ENCODE measurements around the gene KASH5. TPM values are rescaled to one million over a fixed set of nuclear protein-coding genes. Genes with fewer than 3 reads are reported as not detected.
"Not testable (repeated sequence)": the region's sequence is repeated elsewhere in the genome, so short reads cannot be mapped to it uniquely, and the experiment has no call there.

KASH5 gene
- polyA plus RNA-seq, 3 donors from 2014 or later, result not detected

DNA sequence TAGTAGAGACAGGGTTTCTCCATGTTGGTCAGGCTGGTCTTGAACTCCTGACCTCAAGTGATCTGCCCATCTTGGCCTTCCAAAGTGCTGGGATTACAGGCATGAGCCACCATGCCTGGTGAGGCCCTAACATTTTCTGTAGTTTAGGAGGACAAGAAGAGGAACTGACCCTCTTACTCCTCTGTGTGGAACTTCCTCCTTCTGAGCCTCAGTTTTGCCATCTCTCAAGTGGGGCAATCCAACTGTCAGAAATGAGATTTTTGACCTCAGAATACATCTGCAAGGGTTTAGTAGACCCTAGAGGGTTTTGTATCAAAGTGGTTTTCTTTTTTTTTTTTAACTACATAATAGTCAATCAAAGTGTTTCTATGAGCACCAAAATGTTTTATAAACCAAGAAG is 21.9 kb upstream of the KASH5 start:
- H3K27ac Mint-ChIP-seq, result no peak overlapping the region
- peaks cover 3 to 11% of the 10 kb centered on the region in 2 donors for H3K4me1 Mint-ChIP-seq
- no peak for DNase-seq
- H3K9me3 Mint-ChIP-seq, result peaks cover 0 to 16% (median 3%) of the 10 kb centered on the region in 6 donors
- H3K36me3 Mint-ChIP-seq, result no peaks in the 10 kb centered on the region
- peaks cover 4 to 9% (median 8%) of the 10 kb centered on the region in 3 donors for H3K27me3 Mint-ChIP-seq (ENCODE audit: low read depth in 3 of 3)
- H3K4me3 Mint-ChIP-seq, result no peak overlapping the region

DNA sequence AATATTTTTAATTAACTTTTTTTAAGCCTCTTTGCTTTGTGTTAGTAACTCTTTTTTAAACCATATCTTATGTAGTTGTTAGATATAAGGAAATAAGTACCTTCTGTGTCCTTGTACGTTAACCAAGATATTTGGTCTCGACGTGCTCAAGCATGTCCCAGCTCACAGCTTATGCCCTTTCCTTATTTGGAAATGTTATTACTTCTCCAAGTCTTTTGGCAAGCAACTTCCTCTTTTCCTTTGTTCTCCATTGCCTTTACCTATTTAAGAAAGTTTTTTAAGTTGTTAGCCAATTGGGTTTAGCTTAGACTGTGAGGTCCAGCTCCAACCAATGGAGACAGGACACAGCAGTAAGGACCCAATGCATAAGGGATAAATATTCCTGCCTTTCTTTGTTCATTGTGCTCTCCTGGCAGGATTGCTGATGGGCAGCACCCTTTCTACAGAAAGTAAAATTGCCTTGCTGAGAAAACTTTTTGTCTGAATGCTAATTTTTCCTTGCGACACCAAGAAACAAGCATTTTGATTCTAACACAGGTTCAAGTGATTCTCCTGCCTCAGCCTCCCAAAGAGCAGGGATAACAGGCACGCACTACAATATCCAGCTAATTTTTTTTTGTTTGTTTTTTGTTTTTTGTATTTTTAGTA is 19.2 kb upstream of the KASH5 start:
- H3K36me3 Mint-ChIP-seq, result no peaks in the 10 kb centered on the region
- no peak for DNase-seq
- H3K27ac Mint-ChIP-seq, result no peak overlapping the region
- peaks cover 0 to 16% (median 3%) of the 10 kb centered on the region in 6 donors for H3K9me3 Mint-ChIP-seq
- H3K4me3 Mint-ChIP-seq, result no peak overlapping the region
- H3K4me1 Mint-ChIP-seq, result peaks cover 0 to 4% of the 10 kb centered on the region in 2 donors
- peaks cover 2 to 9% (median 7%) of the 10 kb centered on the region in 3 donors for H3K27me3 Mint-ChIP-seq (ENCODE audit: low read depth in 3 of 3)

- no peaks in the 10 kb centered on the region for H3K36me3 Mint-ChIP-seq
- H3K4me3 Mint-ChIP-seq, result no peak overlapping the region
- H3K27ac Mint-ChIP-seq, result no peak overlapping the region
- no peaks in the 10 kb centered on the region for H3K4me1 Mint-ChIP-seq
- no peak for DNase-seq
- H3K27me3 Mint-ChIP-seq (ENCODE audit: low read depth in 3 of 3), result peaks cover 2 to 3% (median 2%) of the 10 kb centered on the region in 3 donors
- peaks cover 0 to 16% (median 3%) of the 10 kb centered on the region in 6 donors for H3K9me3 Mint-ChIP-seq
Observed at GRCh38 chr19:49371184-49371583, 16.9 kb upstream of the KASH5 start.

- not testable (repeated sequence) for H3K36me3 Mint-ChIP-seq; H3K27ac Mint-ChIP-seq; DNase-seq; H3K4me1 Mint-ChIP-seq; H3K27me3 Mint-ChIP-seq (ENCODE audit: low read depth in 3 of 3); H3K4me3 Mint-ChIP-seq
- peaks cover 0 to 16% (median 3%) of the 10 kb centered on the region in 6 donors for H3K9me3 Mint-ChIP-seq
Observed at GRCh38 chr19:49373174-49373573, 14.9 kb upstream of the KASH5 start.

DNA sequence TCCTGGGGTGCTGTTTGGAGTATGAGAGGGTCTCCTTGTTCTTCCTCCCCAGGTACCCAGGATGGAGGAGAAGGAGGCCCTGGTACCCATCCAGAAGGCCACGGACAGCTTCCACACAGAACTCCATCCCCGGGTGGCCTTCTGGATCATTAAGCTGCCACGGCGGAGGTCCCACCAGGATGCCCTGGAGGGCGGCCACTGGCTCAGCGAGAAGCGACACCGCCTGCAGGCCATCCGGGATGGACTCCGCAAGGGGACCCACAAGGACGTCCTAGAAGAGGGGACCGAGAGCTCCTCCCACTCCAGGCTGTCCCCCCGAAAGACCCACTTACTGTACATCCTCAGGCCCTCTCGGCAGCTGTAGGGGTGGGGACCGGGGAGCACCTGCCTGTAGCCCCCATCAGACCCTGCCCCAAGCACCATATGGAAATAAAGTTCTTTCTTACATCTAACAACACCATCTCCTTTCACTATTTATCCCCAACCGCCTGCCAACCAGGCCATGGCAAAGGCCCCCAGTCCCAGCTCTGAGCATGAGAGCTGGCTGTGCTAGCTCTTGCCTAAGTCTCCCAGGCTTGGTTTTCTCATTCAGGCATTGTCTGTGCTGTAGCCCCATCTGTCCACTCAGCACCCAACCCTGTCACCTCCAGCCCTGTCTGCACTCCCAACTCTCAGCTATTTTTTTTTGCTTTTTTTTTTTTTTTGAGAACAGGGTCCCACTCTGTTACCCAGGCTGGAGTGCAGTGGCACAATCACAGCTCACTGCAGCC is 13.2 kb upstream of the KASH5 start:
- no peak overlapping the region for H3K4me3 Mint-ChIP-seq
- H3K4me1 Mint-ChIP-seq, result no peaks in the 10 kb centered on the region
- H3K27me3 Mint-ChIP-seq (ENCODE audit: low read depth in 3 of 3), result peaks cover 2% of the 10 kb centered on the region in 3 donors
- DNase-seq, result no peak
- H3K36me3 Mint-ChIP-seq, result no peaks in the 10 kb centered on the region
- H3K9me3 Mint-ChIP-seq, result peaks cover 0 to 6% (median 0%) of the 10 kb centered on the region in 6 donors
- peak overlapping the region in 1 of 6 donors; percentile 22 for H3K27ac Mint-ChIP-seq

DNA sequence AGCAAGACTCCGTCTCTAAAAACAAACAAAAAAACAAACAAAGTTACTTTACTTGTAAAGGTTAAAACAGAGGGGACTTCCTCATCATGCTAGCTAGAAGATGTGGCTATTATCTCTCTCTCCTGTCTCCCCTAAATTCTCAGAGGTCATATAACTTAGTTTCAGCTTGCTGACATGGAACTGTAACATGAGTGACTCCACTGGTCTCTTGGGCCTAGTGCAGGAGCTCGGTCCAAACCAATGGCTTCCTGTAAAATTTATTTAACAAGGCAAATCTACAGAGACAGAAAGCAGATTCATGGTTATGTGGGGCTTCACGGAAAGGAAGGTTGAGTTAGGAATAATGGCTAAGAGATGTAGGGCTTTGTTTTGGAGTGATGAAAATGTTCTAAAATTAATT is 9.5 kb upstream of the KASH5 start:
- no peak overlapping the region for H3K27ac Mint-ChIP-seq
- peaks cover 0 to 8% (median 4%) of the 10 kb centered on the region in 3 donors for H3K36me3 Mint-ChIP-seq
- no peaks in the 10 kb centered on the region for H3K4me1 Mint-ChIP-seq
- H3K9me3 Mint-ChIP-seq, result peaks cover 5 to 17% (median 8%) of the 10 kb centered on the region in 6 donors
- no peak overlapping the region for H3K4me3 Mint-ChIP-seq
- peaks cover 0 to 5% (median 3%) of the 10 kb centered on the region in 3 donors for H3K27me3 Mint-ChIP-seq (ENCODE audit: low read depth in 3 of 3)
- DNase-seq, result no peak

DNA sequence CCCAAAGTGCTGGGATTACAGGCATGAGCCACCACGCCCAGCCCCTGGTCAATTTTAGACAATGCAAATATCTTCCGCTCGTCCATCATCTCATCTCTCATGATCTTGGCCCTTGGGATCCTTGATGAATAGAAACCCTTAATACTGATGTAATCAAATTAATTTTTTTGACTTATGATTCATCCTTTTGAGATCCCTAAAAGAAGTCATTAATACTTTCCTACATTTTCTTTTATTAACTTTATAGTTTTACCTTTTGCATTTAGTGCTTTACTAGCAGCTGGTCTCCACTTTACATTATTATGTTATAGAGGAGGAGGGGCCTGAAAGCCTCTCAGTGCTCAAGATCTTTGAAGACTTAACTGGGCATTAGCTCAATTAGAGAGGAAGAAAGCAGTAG is 7.7 kb upstream of the KASH5 start:
- DNase-seq, result no peak
- peaks cover 0 to 8% (median 7%) of the 10 kb centered on the region in 3 donors for H3K27me3 Mint-ChIP-seq (ENCODE audit: low read depth in 3 of 3)
- no peaks in the 10 kb centered on the region for H3K4me1 Mint-ChIP-seq
- no peak overlapping the region for H3K27ac Mint-ChIP-seq
- no peak overlapping the region for H3K4me3 Mint-ChIP-seq
- peaks cover 5 to 17% (median 8%) of the 10 kb centered on the region in 6 donors for H3K9me3 Mint-ChIP-seq
- H3K36me3 Mint-ChIP-seq, result peaks cover 0 to 8% (median 4%) of the 10 kb centered on the region in 3 donors

GRCh38 chr19:49382639-49383038 is 5.4 kb upstream of the KASH5 start:
- Mint-ChIP-seq H3K9me3 (peaks cover 5 to 17% (median 8%) of the 10 kb centered on the region in 6 donors), H3K4me1 (peaks cover 0 to 6% of the 10 kb centered on the region in 2 donors), H3K36me3 (peaks cover 0 to 8% (median 4%) of the 10 kb centered on the region in 3 donors), H3K27ac (no peak overlapping the region), H3K4me3 (no peak overlapping the region), H3K27me3 (ENCODE audit: low read depth in 3 of 3) (peaks cover 0 to 8% (median 7%) of the 10 kb centered on the region in 3 donors)
- DNase-seq, result no peak

DNA sequence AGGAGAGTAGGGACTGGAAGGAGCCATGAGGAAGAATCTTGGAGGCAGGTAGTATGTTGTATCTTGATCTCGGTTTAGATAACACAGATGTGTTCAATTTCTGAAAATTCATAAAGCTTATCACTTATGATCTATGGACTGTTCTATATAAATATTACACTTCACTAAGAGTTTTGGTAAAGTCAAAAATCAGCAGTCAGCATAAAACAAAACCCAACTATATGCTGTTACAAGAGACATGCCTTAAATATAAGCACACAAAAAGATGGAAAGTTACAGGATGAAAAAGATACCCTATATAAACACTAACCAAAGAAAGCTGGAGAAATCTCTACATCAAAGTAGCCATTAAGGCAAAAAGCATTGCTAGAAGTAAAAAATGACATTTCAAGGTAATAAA is 4.5 kb upstream of the KASH5 start:
- peak overlapping the region in 1 of 6 donors; percentile 1 for H3K27ac Mint-ChIP-seq
- H3K36me3 Mint-ChIP-seq, result peaks cover 0 to 8% (median 4%) of the 10 kb centered on the region in 3 donors
- H3K9me3 Mint-ChIP-seq, result peaks cover 5 to 17% (median 8%) of the 10 kb centered on the region in 6 donors
- H3K4me3 Mint-ChIP-seq, result no peak overlapping the region
- peaks cover 4 to 15% of the 10 kb centered on the region in 2 donors for H3K4me1 Mint-ChIP-seq
- peaks cover 4 to 12% (median 10%) of the 10 kb centered on the region in 3 donors for H3K27me3 Mint-ChIP-seq (ENCODE audit: low read depth in 3 of 3)
- no peak for DNase-seq

DNA sequence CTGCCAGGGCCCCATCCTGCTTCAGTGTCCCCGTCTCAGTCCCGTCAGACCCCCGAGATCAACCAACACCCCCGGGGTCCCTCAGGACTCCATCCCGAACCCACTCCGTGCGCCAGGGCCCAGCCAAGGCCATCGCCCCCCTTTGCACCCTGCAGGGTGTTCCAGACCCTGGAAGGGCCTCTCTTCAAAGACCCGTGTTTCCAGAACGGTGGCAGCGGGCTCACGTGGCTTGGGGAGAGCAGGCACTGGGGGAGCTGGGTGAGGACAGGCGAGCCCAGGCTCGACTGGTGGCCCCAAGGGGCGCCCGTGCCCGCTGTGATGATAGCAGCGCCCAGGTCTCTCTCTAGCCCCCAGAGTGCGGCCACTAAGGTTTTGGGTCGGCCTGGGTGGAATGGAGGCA is 1.4 kb downstream of the KASH5 start:
- Mint-ChIP-seq H3K36me3 (no peaks in the 10 kb centered on the region), H3K27ac (no peak overlapping the region), H3K9me3 (no peaks in the 10 kb centered on the region), H3K27me3 (ENCODE audit: low read depth in 3 of 3) (peaks cover 7 to 21% (median 8%) of the 10 kb centered on the region in 3 donors), H3K4me3 (no peak overlapping the region), H3K4me1 (peaks cover 18 to 34% of the 10 kb centered on the region in 2 donors)
- DNase-seq, result no peak

DNA sequence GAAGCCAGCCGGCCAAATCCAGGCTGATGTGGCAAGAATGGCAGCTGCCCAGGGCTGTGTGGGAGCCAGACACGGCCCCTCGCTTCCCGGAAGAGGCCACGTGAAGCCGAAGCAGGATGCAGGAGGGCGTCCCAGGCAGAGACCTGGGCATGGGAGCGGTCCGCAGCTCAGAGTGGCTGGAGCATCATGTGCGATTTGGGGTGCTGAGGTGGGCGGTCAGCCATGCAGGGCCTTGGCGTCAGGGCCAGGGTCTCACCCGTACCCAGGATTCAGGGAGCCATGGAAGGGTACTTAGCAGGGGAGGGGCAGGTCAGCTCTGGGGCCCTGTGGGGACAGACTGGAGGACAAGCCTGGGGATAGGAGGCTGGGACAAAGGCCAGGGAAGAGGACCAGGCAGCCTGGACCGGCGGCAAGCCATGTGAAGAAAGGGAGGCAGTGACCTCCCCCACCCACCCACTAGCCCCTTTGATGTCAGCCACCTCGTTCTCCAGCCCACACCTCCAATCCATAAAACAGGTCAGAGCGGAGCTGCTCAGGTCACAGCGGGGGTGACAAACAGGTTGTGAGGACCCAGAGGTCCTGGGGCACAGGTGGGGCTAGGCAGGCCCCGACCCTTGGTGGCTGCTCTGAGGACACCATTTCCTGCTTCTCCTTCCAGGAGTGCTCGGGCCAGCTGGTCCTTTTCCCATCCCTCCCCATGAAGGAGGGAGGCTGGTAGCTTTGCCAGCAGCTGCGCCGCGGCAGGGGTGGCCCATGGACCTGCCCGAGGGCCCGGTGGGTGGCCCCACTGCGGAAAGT is 2.3 kb downstream of the KASH5 start:
- H3K36me3 Mint-ChIP-seq, result no peaks in the 10 kb centered on the region
- DNase-seq, result no peak
- H3K4me1 Mint-ChIP-seq, result peaks cover 18 to 34% of the 10 kb centered on the region in 2 donors
- no peak overlapping the region for H3K4me3 Mint-ChIP-seq
- H3K27me3 Mint-ChIP-seq (ENCODE audit: low read depth in 3 of 3), result peaks cover 2 to 21% (median 7%) of the 10 kb centered on the region in 3 donors
- H3K27ac Mint-ChIP-seq, result peak overlapping the region in 1 of 6 donors; percentile 46
- no peaks in the 10 kb centered on the region for H3K9me3 Mint-ChIP-seq

DNA sequence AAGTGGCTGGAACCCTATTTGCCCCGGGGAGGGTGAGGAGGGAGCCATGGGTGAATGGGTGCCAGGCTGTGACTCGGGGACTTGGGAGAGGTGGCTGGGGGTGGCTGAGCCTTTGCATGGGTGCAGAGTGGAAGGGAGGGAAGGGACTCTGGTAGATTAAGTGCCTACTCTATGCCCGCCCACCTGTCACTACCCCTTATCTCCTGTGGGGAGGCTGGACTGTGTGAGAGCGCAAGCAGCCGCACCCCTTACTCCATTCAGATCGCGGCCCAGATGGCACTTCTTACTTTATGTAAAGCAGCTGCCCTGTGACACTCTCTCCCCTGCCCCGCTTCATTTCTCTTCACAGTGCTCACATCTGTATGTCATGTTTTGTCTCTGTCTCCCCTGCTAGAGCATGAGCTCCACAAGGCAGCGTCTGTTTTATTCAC is 2.9 kb downstream of the KASH5 start:
- peaks cover 18 to 34% of the 10 kb centered on the region in 2 donors for H3K4me1 Mint-ChIP-seq
- no peaks in the 10 kb centered on the region for H3K36me3 Mint-ChIP-seq
- peaks cover 2 to 21% (median 7%) of the 10 kb centered on the region in 3 donors for H3K27me3 Mint-ChIP-seq (ENCODE audit: low read depth in 3 of 3)
- peak overlapping the region in 1 of 6 donors; percentile 67 for H3K27ac Mint-ChIP-seq
- H3K4me3 Mint-ChIP-seq, result no peak overlapping the region
- DNase-seq, result no peak
- no peaks in the 10 kb centered on the region for H3K9me3 Mint-ChIP-seq

DNA sequence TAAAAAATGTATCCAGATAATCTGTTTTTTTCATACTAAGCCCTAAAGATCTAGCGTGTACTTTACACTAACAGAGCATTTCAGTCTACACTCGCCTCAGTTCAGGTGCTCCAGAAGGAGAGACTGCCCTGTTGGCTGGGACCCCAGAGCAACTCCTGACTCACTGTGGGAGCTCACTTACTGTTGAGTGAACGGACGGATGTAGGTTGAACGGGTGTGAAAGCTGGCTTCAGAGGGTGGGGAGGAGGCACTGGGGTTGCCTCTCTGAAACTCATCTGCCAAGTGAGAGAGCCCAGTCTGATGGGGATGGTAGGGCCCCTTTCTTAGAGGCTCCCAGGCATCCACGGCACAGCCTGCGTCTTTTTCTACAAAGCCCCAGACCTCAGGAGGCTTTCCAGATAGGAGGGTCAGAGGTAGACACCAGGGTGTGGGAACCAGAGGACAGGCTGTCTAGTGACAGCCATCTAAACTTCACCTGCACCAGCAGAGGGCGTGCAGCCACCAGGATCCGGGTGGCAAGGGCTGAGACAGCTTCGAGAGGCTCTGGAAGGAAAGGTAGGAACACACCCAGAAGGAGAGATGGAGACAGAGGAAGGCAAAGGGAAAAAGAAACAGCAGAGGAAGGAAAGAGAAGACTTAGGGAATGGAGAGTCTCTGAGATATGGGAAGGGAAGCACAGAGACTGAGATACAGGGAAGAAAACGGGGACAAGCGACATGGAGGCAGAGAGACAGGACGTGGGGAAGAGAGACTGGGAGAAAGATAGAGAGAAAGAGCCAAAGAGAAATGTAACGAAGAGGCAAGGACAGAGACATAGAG is 3.7 kb downstream of the KASH5 start:
- no peaks in the 10 kb centered on the region for H3K9me3 Mint-ChIP-seq
- no peaks in the 10 kb centered on the region for H3K36me3 Mint-ChIP-seq
- peaks cover 18 to 34% of the 10 kb centered on the region in 2 donors for H3K4me1 Mint-ChIP-seq
- H3K4me3 Mint-ChIP-seq, result peak overlapping the region in 2 of 5 donors; percentile 6 to 29
- H3K27me3 Mint-ChIP-seq (ENCODE audit: low read depth in 3 of 3), result peaks cover 2 to 22% (median 7%) of the 10 kb centered on the region in 3 donors
- DNase-seq, result peak; percentile 69 to 74 (median 73)
- peak overlapping the region; percentile 12 to 90 (median 56) for H3K27ac Mint-ChIP-seq
